NCI-H2029 treated with DMSO at 0.1 percent for 48 hours (cell line): ENCODE data around the gene ARRDC4.
A peak's percentile ranks its signal among the peaks of the same experiment; 100 is the strongest.

Experiments used
- DNase-seq: peaks from one replicate; lab custom pipeline; 2025; lab: John Stamatoyannopoulos, UW

Gene ARRDC4, protein sequence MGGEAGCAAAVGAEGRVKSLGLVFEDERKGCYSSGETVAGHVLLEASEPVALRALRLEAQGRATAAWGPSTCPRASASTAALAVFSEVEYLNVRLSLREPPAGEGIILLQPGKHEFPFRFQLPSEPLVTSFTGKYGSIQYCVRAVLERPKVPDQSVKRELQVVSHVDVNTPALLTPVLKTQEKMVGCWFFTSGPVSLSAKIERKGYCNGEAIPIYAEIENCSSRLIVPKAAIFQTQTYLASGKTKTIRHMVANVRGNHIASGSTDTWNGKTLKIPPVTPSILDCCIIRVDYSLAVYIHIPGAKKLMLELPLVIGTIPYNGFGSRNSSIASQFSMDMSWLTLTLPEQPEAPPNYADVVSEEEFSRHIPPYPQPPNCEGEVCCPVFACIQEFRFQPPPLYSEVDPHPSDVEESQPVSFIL

GRCh38 chr15:97960364-97961066 lies at the start of gene ARRDC4:
Gene ARRDC4, plus strand, starts transcription at chr15:97960703. Its CDS starts 159 bp downstream, at chr15:97960862.
- peak; percentile 75 for DNase-seq

DNA sequence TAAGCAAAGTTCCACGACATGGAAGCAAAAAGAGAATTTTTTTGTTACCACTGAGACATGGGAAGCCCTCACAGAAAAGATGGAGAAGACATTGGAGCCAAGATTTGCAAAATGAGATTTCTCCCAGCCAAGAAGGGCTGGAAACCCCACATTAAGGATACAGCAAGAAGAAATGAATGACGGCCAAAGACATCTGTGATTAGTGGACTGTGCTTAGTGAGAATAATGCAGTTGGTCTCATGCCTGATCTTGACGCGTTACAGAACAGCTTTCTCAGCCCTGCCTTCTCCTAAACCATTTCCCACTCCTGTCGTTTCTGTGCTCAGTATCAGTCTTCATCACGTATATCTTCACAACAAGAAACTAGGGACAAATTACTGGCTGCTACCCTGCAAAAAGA lies 45.8 kb upstream of the ARRDC4 start:
- no peak for DNase-seq

- DNase-seq = no peak
Measured at GRCh38 chr15:97915261-97915660, 45.2 kb upstream of the ARRDC4 start.

- no peak for DNase-seq
Measured at GRCh38 chr15:97921296-97921865, 39.1 kb upstream of the ARRDC4 start.

GRCh38 chr15:97929456-97930229 lies 30.9 kb upstream of the ARRDC4 start:
- no peak for DNase-seq

DNA sequence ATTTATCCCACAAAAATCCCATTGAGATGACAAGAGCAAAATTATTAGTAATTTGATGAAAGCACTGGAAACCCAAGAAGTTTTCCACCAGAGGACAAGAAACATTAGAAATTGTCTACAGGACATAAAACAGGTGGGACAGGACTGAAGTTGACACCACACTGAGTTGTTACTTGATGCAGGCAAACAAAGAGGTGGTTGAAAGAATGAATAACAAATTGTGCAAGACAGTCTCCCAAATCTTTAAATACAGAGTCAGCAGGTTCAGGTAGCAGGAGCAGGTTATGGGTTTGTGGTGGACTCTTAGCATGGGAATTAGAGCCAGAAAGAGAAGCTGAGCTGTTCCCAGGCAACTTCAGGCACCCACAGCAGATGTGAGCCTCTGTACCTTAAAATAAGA lies 30.3 kb upstream of the ARRDC4 start:
- no peak for DNase-seq

- DNase-seq = no peak
Measured at GRCh38 chr15:97931314-97931713, 29.2 kb upstream of the ARRDC4 start.

DNA sequence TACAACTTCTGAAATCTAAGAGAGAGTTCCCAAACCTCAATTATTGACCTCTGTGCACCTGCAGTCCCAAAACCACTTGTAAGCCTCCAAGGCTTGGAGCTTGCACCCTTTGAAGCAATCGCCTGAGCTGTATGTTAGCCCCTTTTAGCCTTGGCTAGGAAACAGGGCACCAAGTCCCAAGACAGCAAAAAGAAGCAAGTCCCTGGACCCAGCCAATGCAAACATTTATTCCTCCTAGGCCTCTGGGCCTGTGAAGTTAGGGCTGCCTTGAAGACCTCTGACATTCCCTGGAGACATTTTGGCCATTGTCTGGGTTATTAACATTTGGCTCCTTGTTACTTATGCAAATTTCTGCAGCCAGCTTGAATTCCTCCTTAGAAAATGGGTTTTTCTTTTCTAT lies 26.9 kb upstream of the ARRDC4 start:
- DNase-seq = no peak

DNA sequence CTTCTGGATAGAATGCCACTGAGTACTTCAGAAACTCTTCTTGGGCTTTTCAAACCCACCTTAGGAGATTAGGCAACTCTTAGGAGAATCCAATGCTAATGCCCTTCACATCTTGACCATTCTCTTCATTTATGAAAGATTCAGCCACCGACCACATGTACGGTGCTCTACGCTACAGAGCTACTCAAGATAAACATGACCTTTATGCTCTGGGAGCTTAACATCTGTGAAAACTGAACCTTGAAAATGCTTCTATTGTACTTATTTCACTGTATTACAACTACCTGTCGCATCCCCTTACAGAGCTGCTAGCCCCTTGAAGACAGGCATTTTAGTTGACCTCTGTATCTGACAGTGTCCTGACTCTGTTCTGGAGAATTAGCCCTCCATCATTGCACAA lies 19.5 kb upstream of the ARRDC4 start:
- DNase-seq = no peak

DNA sequence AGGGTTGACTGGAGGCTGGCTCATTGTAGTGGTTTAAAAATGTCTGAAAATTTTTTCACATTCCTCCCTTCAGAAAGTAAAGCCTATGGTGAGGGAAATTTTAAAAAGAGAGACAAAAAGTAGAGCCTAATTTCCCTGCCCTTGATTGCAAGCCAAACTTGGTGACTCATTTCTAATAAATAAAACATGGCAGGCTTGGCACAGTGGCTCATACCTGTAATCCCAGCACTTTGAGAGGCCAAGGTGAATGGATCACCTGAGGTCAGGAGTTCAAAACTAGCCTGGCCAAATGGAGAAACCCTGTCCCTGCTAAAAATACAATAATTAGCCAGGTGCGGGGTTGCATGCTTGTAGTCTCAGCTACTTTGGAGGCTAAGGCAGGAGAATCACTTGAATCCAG lies 18.9 kb upstream of the ARRDC4 start:
- DNase-seq = no peak

DNA sequence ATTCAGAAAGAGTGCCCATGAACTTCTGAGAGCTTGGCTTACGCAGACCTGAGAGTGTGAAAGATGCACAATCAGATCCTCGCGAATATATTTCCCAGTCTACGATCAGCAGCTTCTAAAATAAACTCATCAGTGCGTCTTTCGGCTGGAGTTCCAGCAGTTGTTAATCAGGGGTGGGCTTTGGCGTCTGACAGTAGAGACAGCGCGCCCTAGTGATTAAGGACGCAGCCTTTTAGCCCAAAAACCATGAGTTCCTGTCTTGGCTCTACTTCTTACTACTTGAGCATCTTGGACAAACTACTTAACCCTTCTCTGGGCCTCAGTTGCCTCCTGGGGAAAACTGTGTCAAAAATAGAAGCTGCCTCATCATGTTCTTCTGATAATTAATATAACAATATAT lies 15.8 kb upstream of the ARRDC4 start:
- no peak for DNase-seq

DNA sequence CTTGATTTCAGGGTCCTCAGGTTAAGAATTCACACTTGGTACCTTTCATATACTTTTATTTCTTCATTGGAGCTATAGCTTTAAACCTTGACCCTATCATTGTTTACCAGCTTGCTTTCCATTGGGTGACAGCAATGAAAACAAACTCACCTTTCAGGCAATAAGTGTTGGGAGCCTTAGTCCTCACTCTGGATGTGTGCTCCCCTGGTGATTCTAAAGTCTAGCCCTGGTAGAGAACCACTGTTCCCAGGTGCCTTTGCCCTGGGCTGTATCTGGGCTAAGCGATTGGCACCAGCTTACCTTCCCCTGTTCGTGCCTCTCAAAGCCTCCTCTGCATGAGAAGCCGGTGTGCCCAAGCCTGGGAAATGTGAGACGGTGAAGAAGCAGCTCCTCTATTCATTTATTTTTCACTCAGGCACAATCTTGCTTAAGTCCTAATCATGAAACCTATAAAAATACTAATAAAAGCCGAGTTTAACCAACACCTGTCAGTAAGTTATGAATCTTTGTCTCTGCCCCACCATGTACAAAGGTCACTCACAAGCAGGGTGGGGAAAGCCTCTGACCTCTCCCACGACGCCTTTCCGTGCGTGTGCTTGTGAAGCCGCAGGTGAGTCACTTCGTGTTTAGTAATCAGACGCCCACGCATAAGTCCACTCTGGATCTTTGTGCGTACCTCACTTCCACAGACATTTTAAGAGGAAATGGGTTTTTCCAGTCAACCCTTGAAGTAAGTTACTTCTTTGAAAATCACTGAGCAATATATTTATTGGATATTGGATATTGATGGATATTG lies 12.8 kb upstream of the ARRDC4 start:
- no peak for DNase-seq

- no peak for DNase-seq
Measured at GRCh38 chr15:97953254-97953653, 7.2 kb upstream of the ARRDC4 start.

DNA sequence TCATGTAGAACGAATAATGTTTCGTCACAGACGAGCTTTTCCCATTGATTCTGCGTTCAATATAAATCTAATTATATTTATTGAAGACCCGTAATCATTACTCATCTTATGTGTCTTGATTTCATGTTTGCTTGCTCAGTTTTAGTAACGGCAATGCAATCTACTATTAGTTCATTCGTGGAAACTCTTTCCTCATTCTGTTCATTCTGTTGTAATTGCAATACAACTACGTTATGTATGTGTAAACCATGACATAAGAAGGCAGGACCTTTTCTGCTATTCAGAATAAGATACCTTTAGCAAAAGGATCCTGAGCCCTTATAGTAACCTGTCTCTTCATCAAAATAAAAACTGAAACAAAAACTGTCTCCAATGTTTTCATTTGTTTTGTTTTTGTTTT lies 6.8 kb upstream of the ARRDC4 start:
- DNase-seq = no peak

DNA sequence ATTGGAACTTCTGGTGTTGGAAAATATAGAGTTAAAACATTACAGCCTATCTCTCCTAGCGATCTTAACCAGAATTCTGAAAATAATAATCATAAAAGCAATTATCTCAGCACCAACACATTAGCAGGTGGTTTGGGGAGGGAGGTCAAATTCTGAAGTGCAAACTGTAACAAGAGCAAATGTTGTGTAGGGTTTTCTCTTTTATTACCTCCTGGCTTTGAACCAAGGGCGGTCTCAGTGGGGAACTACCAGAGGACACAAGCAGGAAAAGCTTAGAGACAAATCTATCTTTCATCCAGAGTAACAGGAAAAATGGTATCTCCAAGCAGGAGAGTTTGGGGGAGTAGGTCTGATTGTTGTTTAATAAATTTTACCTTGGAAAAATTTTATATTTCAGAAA lies 5.5 kb upstream of the ARRDC4 start:
- no peak for DNase-seq

GRCh38 chr15:97955529-97955928 lies 5.0 kb upstream of the ARRDC4 start:
- no peak for DNase-seq

GRCh38 chr15:97959724-97960363 lies 659 bp upstream of the ARRDC4 start:
- no peak for DNase-seq

GRCh38 chr15:97961067-97961954 lies 808 bp downstream of the ARRDC4 start:
- no peak for DNase-seq

DNA sequence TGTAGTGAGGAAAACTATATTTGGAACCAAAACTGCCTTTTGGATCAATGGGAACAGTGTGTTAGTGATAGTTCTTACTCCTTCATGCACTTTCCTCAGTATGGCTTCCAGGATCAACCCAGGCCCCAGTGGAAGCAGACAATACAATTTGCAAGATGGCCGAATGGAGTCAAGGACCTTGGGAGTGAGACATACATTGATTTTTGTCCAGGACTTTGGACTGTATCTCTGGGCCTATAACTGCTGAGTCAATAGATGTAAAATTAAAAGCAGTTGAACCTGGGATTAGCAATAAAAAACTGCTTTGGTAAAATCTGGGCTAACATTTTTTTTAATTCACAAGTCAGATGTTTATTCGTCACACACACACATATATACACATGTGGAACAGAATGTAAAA lies 1.8 kb downstream of the ARRDC4 start:
- DNase-seq = no peak

GRCh38 chr15:97963779-97964178 lies 3.3 kb downstream of the ARRDC4 start:
- DNase-seq = no peak
